CD4-positive, alpha-beta T cell treated with Interleukin-15 for 4 hours (primary cell): ENCODE results near the gene GIPC2.
"Not testable (repeated sequence)": the region's sequence is repeated elsewhere in the genome, so short reads cannot be mapped to it uniquely, and the experiment has no call there.

ENCODE experiments used
- DNase-seq: peaks from one replicate; pipeline ENCODE4 v3.0.0-alpha.2; 2020; ENCODE audit warnings: low spot score

GIPC2 gene, protein sequence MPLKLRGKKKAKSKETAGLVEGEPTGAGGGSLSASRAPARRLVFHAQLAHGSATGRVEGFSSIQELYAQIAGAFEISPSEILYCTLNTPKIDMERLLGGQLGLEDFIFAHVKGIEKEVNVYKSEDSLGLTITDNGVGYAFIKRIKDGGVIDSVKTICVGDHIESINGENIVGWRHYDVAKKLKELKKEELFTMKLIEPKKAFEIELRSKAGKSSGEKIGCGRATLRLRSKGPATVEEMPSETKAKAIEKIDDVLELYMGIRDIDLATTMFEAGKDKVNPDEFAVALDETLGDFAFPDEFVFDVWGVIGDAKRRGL

DNA sequence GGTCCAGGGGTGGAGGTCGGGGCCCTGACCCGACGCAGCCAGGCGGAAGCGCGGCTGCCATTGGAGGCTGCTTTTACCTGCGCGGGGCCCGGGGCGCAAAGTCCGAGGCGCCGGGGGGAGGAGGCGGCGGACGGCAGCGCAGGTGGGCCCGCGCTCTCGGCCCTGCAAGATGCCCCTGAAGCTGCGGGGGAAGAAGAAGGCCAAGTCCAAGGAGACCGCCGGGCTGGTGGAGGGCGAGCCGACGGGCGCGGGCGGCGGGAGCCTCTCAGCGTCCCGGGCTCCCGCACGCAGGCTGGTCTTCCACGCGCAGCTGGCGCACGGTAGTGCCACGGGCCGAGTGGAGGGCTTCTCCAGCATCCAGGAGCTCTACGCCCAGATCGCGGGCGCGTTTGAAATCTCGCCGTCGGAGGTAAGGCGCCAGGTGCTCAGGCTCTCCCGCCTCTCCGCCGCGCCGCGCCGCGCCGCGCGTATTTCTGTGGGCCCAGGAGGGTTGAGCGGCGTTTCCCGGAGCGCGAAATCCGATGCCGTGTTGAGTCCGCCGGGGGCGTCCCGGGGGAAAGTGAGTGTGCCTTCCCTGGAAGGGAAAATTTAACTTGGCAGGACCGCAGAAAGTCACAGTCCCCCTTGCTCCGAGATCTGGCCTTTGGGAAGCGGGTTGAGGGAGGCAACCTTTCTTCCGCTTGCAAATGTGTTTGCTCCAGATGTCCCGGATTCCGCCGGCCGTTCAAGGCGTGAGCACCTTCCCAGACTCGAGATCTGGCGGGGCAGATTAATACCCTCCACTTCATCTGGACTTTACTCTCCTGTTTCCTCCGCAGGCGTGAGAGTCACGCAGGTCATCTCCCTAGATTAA is at the start of gene GIPC2:
TSS of gene GIPC2 (plus strand) at position 41 of the 853 bp plus-strand sequence. CDS start at position 170, 129 bp downstream.
- no peak for DNase-seq

DNA sequence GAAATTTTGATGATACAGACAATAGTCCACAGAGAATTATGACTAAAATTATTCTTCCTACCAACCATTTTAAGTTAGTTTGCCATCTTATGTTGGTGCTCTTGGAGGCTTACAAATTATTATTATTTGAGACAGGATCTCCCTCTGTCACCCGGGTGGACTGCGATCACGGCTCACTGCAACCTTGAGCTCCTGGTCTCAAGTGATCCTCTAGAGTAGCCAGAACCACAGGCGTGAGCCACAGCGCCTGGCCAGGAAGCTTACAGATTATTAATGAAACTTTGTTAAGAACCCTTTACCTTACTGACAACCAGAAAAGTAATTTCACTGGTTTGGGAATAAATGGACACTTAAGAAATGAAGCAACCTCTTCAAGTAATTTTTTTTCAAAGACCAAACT is 49.0 kb upstream of the GIPC2 start:
- no peak for DNase-seq

DNA sequence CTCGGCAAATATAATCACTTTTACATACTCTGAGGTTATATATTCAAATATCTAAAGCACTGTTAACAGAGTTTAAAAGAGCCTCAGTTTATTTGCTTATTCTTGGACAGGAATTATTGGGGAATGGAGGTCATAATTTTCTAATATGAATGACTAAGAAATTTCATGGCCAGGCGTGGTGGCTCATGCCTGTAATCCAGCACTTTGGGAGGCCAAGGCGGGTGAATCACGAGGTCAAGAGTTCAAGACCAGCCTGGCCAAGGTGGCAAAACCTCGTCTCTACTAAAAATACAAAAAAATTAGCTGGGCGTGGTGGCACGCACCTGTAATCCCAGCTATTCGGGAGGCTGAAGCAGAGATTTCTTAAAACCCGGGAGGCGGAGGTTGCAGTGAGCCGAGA is 45.2 kb upstream of the GIPC2 start:
- not testable (repeated sequence) for DNase-seq

DNA sequence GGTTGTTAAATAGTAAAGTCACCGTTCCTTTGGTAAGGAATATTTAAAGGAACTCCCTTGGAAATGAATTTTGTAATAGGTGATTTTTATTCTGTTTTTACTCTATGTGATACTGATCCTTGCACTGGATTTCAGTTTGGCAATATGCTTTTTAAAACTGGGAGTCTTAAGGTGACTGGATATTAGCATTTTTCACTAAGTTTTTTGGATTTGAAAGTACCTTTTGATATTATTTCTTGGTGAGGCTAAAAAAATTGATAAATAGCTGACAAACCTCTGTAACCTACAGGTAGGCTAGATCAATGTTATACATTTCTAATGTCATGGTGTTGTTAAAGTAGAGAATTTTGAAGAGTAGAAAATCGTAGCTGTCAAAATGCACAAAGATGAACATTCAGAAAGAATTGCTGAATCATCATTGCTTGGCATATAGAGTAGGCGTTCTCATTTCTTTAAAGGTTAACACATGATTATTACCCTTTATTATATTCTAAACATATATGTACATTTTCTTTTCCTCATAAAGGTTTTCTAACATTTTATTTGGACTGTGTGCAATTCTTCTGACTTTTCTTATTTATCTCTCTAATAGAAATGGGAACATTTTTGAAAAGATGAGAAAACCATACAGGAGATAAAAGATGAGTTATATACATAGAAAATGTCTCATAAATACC is 42.6 kb upstream of the GIPC2 start:
- DNase-seq: no peak

DNA sequence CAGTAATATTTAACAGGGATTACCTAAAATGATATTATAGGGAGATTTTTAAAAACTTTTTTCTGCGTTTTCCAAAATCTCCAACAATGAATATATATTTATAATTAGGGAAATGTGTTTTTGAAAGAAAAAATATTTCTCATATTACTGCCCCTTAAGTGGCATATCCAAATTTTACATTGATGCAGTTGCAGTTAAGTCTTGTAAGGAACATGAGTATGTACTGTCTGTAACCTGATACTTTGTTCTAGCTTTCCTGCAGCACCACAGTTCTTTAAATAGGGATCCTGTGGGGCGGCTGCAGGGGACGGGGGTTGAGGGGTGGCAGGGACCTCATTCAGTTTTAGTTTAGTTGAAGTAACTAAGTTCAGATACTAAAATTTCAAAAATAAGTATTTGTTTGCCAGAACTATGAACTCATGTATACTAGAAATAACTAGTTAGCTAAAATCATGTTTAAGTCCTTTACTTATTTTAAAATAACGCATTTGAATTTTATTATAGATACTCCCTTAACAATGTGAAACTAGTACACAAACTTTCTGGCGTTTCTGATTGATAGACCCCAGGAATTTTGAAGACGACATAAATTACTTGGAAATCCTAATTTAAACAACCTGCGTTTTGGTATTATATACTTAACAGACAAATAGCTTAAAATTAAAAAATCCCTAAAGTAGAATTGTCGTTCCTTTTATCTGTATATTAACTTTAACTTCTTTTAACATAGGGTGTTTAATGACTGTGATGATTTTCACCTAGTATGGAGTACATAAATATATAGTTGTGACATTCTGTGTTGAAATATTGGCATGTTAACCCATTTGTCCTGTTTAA is 41.7 kb upstream of the GIPC2 start:
- peak; percentile 31 for DNase-seq

DNA sequence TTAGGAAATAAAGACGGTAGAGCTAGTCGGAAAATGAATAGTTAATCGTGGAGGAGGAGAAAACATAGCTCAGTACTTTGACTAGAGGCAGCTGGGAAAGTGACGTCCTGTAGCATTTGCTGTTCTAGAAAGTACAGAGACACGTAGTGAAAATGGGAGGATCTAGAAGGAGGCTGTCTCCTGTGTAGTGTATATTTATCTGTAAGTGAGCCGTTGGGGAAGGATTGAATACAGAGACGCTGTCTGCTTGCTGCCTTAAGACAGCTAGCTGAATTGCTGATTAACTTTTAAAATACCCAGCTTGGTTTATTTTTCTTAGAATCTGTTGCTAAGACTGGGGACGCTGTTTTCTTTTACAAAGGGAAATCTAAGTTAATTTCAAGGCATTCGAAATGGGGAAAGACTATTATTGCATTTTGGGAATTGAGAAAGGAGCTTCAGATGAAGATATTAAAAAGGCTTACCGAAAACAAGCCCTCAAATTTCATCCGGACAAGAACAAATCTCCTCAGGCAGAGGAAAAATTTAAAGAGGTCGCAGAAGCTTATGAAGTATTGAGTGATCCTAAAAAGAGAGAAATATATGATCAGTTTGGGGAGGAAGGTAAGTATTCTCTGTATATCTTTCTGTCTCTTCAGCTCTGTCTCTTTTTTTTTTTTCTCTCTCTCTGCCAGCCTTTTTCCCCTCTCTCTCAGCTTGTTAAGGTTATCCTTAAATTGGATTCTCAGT is 40.9 kb upstream of the GIPC2 start, which contains the start of gene DNAJB4:
TSS of gene DNAJB4 (plus strand) at position 221 of the 729 bp plus-strand sequence. CDS start at position 393, 172 bp downstream.
- DNase-seq: peak; percentile 87

DNA sequence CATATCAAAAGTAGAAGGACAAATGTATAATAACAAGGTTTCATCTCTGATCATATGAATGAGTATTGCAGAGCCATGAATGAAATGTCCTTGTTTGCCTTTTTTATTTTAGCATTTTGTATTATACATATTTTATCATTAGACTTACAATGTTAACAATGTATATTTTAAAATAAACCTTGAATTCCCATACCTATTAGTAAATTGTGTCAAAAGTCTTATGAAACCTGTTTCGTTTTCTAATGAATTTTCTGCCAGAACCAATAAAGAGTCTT is 40.4 kb upstream of the GIPC2 start:
- no peak for DNase-seq

DNA sequence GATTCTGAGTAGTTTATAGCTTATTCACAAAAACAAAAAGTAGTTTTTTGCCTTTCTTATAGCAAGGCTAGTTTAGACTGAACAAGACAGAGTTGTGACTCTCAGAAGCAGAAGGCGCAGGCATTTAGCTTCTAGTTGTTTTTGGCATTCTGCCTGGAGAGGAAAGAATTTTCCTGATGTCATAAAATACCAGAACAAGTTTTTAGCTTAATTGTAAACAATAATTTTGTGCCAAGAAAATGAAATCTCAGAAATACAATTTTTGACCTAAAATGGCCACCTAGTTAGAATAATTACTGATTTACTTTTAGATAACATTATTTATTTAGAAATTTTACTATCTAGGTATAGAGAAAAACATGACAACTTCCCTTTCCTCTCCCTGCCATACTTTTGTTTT is 40.0 kb upstream of the GIPC2 start:
- peak; percentile 6 for DNase-seq

DNA sequence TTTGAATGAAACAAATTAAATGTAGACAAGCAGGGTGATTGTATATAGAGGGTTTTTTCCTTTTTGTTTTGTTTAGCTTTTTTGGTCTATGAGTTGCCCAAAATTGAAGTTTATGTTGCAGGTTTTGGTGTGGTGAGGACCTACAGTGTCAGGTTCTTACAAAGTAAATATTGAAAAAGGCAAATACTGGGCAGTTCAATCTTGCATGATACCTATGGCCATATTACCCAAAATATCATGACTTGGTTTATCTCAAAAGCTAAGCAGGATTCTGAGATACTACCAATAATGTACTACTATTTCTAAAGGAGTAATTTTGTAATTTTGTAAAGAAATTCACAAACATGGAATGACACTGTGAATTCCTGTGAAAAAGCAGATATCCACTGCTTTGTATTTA is 39.2 kb upstream of the GIPC2 start:
- DNase-seq: no peak

DNA sequence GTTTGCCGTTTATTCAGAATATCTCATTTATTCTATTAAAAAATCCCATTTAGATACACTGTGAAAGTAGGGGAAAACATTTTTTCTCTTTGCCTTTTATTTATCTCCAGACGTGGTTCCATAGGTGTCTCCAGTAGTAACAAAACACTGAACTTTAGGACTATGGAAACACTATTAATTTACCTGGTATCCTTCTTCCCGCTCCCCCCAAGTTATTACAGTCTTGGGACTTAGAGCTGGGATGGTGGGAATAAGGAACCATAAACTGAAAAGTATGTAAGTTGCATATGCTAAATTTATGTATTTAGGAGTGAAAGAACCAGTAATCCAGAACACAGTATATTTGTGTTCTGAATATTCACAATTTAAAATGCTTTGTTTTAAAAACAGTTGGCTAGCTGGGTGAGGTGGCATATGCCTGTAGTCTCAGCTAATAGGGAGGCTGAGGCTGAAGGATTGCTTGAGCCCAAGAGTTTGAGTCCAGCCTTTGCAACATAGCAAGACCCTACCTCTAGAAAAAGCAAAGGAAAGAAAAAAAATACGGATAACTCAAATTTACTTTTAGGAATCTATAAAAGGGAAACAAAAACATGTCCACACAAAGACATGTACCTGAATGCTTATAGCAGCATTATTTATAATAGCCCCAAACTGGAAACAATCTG is 38.0 kb upstream of the GIPC2 start:
- no peak for DNase-seq

DNA sequence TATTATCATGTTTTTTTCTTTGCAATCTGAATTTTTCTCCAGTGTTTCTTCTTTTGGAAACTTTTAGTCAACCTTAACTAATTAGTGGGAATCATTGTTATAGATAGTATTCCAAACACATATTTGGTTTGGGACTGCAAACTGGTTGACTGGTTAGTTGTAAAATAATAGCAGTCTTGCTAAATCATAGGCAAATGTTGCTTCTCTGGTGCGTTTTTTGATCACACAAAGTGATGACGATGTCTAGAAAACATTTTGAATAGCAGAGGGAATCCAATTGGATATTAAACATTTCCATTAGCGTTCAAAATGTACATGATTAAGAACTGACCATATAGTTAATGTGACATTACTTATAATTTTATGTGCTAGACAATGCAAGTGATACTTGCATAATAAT is 36.5 kb upstream of the GIPC2 start:
- DNase-seq: no peak

DNA sequence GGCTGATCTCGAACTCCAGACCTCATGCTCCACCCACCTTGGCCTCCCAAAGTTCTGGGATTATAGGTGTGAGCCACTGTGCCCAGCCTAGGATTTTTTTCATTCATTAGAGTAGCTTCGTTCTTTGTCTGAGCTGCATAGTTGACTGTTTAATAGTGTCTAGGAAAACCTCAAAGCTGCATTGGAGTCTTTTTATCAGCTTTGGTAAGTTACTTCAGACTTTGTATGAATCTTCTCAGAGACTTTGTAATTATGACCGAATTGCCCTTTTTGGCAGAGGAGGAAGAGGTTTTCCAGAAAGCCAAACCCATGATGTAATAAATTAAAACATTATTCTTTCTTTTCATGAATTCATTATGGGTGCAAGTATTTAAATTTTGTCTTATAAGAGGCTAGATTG is 35.9 kb upstream of the GIPC2 start:
- DNase-seq: no peak

DNA sequence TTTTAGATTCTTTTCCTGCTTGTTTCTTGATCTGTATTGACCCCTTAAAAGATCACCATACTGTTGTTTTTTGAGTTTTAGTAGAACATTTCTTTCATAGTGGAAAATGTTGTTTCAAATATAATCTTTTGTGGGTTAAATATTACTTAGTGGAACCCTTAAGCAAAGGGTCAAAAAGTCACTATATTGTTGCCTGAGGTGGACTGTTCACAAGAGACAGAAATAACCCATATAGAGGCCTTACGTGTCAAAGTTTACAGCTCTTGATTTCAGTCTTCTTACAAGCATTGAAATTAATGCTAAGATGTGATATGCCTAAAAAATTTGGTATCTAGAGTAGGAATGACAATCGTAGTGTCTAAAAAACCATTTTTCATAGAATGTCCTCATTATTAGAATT is 34.7 kb upstream of the GIPC2 start:
- no peak for DNase-seq

DNA sequence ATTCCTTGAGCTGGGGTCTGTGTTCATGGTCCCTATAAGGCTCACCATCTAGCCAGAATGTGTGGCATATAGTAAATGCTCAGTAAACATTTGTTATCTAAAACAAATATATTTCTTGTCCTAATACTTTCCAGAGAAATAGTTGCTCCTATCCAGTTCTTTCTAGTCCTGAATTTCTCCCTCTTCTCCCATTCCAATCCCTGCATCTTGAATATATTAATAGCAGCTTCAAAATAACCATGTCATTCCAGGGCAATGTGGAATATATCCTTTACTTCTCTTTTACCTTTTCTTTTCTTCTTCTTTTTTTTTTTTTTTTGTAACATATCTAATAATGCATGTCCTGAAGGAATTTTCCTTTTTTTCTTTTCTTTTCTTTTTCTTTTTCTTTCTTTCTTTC is 30.6 kb upstream of the GIPC2 start:
- no peak for DNase-seq

DNA sequence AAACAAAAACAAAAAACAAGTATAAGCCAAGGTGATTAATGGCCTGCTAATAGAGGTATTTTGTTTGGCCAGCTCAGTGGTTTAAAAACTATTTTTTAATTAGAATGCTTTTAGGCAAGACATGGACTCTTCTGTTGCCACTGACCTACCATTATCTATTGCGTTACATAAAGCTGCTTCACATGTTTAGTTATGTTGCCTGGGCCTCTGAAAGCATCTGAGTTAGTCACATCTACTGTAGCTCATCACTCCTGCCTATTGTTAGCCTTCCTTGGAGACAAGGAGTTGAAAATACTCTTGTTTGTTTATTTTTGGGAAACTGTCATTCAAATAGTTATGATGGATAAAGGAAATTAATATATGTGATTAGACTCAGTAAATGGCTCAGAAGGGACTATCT is 26.7 kb upstream of the GIPC2 start:
- no peak for DNase-seq

DNA sequence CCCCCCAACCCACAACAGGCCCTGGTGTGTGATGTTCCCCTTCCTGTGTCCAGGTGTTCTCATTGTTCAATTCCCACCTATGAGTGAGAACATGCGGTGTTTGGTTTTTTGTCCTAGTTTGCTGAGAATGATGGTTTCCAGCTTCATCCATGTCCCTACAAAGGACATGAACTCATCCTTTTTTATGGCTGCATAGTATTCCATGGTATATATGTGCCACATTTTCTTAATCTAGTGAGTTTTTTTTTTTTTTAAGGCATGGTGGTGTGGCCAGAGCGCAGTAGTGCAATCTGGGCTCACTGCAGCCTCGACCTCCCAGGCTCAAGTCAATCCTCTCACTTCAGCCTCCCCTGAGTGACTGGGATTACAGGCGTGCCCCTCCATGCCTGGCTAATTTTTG is 24.6 kb upstream of the GIPC2 start:
- DNase-seq: not testable (repeated sequence)

DNA sequence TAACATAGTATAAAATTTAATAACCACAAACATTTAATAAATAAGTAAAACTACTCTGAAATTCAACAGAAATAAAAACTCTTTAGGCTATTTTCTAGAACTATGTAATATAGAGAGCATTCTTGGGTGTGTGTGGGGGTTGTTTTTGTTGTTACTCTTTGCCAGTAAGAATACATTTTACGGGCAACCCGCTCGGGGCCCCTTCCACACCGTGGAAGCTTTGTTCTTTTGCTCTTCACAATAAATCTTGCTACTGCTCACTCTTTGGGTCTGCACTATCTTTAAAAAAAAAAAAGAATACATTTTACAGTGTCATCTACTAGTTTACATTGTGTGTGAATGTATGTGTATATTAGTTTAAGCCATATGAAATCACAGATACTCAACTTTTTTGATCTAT is 16.0 kb upstream of the GIPC2 start:
- DNase-seq: no peak

DNA sequence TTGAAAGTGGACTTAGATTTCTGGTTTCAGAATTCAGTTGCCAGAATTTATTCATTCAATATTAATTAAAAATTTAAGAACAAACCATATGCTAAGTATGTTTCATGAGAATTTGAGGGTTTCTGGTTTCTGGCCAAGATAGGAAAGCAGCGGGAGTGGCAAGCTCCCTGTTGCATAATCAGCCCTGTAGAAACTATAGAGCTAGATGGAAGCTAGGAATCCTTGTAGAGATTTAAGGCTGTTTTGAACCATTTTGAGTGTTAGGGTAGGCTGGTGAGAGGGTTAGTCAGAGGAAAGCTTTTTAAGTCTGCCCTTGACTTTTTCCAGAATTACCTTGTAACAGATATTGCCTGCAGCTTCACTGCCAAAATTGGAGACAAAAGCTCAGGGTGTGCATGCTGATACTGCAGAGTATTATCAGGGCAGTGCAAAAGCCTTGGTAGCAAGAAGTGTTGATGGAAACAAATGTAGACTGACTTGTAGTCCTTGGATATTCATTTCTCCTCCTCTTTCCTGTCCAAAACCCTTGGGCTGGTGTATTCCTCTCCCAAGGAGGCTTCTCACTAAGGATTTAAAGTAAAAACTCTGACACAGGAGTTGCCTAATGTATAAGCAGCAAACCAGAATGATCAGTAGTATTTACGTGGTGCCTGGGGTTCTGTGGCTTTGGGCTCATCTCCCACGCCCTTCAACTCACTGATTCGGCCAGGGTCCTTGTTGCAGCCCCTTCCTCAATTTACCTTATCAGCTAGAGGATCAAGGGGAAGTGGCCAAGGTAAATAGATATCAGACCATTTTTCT is 12.6 kb upstream of the GIPC2 start:
- no peak for DNase-seq

DNA sequence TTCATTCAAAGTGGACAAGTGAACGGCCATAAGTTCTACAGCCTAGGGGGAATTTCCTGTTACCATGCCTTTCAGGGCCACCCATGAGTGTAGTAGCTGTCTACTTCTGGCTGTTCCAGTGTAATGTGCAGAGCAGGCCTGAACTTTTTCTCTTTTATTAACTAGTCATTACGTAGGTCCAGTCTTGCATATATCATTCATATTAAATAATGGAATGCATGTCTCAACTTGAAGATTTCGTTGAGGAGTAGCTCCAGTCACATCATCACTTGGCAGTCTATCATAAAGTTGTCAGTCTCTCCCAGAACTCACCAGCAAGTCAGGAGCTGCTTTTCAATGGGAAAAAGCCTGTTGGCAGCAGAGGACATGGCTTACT is 12.0 kb upstream of the GIPC2 start:
- no peak for DNase-seq

DNA sequence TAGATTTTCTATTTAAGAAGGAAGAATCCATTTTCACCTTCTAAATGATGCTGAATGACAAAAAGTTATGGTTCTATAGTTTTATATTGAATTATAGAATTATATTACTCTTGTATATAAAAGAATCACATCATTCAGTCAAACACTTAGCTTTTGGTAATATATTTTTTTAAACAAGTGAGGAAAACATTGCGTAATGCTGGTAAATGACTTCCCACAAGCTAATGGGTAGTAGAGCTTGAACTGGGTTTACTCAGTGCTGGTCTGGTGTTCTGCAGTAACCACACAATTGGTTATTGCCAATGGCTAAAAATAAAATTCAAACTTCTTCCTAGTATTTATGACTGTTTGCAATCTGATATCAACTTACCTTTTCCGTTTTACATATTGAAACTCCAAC is 10.6 kb upstream of the GIPC2 start:
- DNase-seq: no peak
